IMR-90 (cell line): Measurements from ENCODE around the gene MFSD6. TPM values are rescaled to one million over a fixed set of nuclear protein-coding genes. Genes with fewer than 3 reads are reported as not detected.

Experiments used
- FOS ChIP-seq: fragments of 150-350 bp; IDR thresholded peaks from 2 replicates; pipeline ENCODE4 v1.6.1; 2016; ENCODE audit warnings: low read depth, low read length
- USF2 ChIP-seq: fragments of 150-350 bp; IDR thresholded peaks from 2 replicates; pipeline ENCODE4 v1.6.1; 2017; ENCODE audit warnings: mild to moderate bottlenecking, antibody characterized with exemption, low read length, low read depth
- polyA plus RNA-seq, 3 experiments: library from polyadenylated mRNA; depleted of rRNA; stranded (reverse); fragments of >200 nt; gene quantifications; 2 replicates each; pipeline ENCODE4 v1.2.3, GENCODE V29; 2012; ENCODE audit warnings: low replicate concordance in 1 of 3
- total RNA-seq: library from RNA; depleted of rRNA; stranded (reverse); fragments of >200 nt; gene quantifications from 2 replicates; pipeline ENCODE4 v1.2.3, GENCODE V29; 2012

MFSD6 gene
- total and polyA plus RNA-seq, 2 of the 4 experiments (the other 2 are of a cell fraction) = 4.2 to 7.7 TPM

- TF ChIP-seq USF2 (no peak), FOS (no peak)
Observed at GRCh38 chr2:190529486-190530247, 121.5 kb downstream of the MFSD6 start (continued).
